Occipital lobe (tissue), 2 donors: ENCODE results near the gene AFG3L2. TPM values are rescaled to one million over a fixed set of nuclear protein-coding genes. Genes with fewer than 3 reads are reported as not detected.

ENCODE experiments used
- DNase-seq: peaks from one replicate; lab custom pipeline; 2025; lab: John Stamatoyannopoulos, UW
- total RNA-seq: library from RNA; depleted of rRNA; stranded (reverse); fragments of >200 nt; gene quantifications from one replicate; pipeline ENCODE4 v1.2.3, GENCODE V29; 2014

AFG3L2 gene
- total RNA-seq, 1 donor from 2014 or later, result 39.3 TPM

- no peak for DNase-seq
Observed at GRCh38 chr18:12326711-12327460, 50.1 kb downstream of the AFG3L2 start.

DNA sequence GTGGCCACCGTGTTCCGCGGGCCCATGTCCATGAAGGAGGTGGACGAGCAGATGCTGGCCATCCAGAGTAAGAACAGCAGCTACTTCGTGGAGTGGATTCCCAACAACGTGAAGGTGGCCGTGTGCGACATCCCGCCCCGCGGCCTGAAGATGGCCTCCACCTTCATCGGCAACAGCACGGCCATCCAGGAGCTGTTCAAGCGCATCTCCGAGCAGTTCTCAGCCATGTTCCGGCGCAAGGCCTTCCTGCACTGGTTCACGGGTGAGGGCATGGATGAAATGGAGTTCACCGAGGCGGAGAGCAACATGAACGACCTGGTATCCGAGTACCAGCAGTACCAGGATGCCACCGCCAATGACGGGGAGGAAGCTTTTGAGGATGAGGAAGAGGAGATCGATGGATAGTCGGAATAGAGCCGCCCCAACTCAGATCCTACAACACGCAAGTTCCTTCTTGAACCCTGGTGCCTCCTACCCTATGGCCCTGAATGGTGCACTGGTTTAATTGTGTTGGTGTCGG is 51.2 kb downstream of the AFG3L2 start:
- DNase-seq, result no peak

DNA sequence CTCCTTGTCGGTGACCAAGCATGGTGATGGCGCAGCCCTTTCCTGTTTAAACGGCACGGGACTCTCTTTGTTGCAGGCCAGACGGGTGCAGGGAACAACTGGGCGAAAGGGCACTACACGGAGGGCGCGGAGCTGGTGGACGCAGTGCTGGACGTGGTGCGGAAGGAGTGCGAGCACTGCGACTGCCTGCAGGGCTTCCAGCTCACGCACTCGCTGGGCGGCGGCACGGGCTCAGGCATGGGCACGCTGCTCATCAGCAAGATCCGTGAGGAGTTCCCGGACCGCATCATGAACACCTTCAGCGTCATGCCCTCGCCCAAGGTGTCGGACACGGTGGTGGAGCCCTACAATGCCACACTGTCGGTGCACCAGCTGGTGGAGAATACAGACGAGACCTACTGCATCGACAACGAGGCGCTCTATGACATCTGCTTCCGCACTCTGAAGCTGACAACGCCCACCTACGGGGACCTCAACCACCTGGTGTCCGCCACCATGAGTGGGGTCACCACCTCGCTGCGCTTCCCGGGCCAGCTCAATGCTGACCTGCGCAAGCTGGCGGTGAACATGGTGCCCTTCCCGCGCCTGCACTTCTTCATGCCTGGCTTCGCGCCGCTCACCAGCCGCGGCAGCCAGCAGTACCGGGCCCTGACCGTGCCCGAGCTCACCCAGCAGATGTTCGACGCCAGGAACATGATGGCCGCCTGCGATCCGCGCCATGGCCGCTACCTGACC is 51.9 kb downstream of the AFG3L2 start:
- DNase-seq, result no peak

DNA sequence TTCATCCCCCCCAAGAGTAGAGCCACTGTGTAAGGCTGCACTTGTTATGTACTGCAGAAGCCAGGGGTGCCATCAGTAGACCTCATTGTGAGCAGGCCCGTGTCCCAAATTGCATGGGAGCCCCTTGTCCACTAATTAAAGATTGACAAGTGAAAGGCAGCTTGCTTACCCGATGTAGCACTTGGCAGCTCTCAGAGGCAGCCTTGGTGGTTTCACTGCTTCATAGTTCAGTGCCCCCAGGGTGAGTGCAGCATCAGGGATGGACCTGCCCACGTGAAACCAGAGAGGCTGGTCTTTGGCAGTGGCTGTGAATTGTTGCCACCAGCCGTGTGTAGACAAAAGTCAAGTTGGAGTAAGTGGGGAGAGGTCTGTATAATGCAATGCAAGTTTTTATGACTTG is 55.7 kb downstream of the AFG3L2 start:
- no peak for DNase-seq

- DNase-seq, result no peak
Observed at GRCh38 chr18:12318857-12319256, 58.2 kb downstream of the AFG3L2 start.

DNA sequence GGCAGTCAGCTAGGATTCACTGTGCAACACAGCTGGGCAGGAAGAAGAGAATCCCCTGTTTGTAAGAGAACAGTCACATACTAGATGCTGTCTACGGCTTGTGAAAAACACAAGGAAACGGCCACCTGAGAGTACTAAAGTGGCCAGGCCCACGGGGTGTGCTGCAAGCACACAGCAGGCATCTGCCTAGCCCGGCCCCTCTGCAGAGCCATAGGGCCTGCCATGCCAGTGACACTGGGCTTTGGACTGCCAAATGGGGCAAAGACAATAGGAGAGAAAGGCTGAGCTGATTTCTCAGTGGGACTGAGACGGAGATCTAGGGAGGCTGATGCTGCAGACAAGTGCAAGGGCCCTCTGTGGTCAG is 58.7 kb downstream of the AFG3L2 start:
- DNase-seq, result no peak

GRCh38 chr18:12317664-12318333 is 59.2 kb downstream of the AFG3L2 start:
- DNase-seq, result no peak

DNA sequence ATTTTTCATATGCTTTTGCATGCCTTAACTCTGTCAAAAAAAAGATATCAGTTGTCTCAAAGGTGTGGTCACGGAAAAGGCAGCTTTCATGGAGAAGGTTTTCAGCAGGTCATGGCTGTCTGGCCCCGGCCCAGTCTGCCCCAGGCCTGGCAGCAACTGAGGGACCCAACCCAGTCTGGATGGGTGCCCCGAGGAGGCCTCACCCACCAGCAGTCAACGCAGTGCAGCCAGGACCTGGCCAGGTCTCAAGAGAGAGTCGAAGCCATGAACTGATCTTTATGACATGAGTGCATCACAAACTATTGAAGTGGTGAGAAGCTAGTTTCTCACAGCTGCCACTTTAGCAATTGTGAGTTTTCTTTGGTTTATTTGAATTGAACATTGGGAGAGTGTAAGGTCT is 61.1 kb downstream of the AFG3L2 start:
- DNase-seq, result no peak

DNA sequence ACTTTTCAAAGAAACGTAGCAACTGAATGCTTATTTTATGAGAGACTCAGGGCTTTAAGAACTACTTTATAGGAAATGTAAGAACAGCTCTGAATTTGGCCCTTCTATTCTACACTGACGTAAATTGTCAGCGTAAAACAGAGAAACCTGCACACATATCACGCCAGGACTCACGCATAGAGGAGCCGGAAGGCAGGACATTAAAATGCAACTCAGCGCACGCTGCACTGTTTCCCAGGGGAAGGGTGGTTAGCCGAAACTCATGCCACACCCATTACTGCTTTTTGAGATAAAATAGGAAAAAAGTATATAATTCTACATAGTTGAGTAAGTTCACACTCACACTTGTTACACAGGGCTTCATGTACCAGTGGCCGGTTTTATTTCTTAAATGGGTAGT is 61.5 kb downstream of the AFG3L2 start:
- DNase-seq, result no peak

- no peak for DNase-seq
Observed at GRCh38 chr18:12314591-12315305, 62.3 kb downstream of the AFG3L2 start.

DNA sequence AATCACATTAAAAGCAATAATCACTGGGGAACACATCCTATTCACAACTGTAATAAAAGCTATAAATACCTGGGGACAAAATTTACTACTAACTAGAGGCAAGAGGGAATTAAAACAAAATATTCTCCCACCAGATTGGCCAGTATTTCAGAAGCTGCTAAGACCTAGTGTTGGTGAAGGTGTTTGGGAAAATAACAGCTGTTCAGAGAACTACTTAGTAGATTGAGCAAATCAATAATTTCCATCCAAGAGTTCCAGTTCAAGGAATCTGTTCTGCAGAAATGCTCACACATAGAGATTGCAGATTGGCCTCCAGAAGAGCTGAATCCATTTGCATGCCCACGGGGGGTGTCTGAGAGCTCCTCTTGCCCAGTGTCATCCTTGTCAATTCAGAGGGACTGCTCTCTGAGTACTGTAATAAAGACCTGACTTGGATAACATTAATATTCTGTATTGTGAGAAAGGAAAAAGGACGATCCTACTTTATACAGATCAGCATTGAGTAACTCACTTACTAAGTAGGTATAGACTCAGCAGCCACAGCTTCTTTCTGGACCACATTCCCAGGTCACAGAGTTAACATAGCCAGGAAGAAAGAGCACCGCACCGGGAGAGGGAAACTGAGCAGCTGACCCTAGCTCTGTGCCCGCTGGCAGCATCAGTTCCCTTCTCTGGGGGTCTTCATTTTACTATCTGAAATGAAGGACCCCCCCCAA is 63.3 kb downstream of the AFG3L2 start:
- DNase-seq, result no peak

DNA sequence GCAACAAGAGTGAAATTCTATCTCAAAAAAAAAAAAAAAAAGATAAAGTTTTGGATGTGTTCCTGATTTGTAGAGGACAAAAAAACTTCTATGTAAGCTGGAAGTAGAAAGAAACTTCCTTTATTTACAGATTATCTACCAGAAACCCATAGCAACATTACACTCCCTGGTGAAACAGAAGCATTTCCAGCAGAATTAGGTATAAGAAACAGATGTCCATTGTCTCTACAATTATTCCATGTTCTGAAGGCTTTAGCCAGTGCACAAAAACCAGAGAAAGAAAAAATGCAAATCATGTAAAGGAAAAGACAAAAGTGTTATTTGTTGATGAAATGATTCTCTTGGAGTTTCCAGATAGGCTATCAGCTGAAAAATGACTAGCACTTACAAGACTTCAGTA is 64.1 kb downstream of the AFG3L2 start:
- no peak for DNase-seq

- no peak for DNase-seq
Observed at GRCh38 chr18:12310762-12311161, 66.3 kb downstream of the AFG3L2 start.

DNA sequence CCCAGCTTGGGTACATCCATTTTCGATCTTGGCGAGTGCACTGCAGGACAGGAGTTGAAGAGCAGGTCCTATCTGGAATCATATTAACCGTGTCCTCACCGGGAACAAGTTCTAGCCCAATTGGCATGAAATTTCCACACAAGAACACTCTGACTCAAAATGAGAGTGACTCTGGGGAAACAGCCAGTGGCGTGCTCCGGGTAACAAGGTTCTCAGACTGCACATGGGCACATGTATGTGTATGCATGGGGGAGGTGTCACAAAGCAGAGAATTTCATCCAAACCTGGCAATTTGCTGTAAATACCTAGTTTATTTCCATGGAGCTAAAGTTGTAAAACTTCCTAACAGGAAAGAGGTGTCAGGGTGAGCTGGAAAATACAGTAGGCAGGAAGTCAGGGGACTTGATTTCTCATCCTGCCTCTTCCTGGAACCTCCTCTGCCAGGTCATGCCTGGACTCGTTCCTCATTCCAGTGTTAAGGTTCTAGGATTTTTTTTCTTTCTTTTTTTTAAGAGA is 67.3 kb downstream of the AFG3L2 start:
- no peak for DNase-seq

GRCh38 chr18:12308386-12309100 is 68.5 kb downstream of the AFG3L2 start:
- DNase-seq, result peak; percentile 33

GRCh38 chr18:12307701-12308385 is 69.2 kb downstream of the AFG3L2 start, which contains the start of gene TUBB6:
Gene TUBB6 (plus strand): TSS chr18:12308241. CDS start chr18:12308293, 52 bp downstream.
- no peak for DNase-seq

DNA sequence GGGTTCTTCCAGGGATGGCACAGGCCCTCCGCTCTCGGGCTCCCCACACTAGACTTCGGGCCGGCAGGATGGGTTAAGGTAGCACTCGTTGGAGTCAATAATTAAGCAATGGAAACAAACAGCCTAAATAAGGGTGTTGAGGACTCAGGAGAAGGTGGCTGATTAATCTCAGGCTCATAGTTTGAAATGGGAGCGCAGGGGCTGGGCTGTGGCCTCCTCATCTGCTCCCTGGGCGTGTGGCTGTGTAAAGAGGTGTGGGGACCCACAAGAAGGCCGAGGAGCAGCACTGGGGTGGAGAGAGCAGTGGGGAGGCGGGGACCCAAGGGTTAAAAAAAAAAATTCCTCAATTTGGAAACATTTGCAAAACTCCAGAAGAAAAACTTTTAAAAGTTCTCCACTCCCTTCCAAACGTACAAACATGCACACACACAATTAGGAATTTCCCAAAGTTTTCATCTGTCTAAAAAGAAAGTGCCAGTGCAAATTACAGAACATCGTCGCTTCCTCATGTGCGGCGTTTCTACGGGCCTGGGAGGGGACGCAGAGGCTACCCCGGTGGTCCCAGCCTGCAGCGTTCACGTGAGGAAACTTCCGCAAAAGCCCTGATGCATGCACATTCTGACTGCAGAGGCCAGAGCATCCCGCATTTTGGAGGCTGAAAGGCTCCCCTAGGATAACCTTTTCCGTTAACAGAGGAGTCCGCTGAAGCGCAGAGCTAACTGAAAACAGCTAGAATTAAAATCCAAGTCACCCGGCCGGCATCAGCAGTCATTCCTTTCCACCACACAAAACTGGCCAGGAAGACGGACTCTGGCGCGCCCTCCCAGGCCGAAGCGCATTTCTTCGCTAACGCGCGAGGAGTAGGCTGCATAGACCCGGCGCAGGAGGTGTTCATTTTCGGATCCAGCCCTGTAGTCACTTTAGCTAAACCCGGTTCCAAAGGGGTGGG is 70.0 kb downstream of the AFG3L2 start:
- no peak for DNase-seq

DNA sequence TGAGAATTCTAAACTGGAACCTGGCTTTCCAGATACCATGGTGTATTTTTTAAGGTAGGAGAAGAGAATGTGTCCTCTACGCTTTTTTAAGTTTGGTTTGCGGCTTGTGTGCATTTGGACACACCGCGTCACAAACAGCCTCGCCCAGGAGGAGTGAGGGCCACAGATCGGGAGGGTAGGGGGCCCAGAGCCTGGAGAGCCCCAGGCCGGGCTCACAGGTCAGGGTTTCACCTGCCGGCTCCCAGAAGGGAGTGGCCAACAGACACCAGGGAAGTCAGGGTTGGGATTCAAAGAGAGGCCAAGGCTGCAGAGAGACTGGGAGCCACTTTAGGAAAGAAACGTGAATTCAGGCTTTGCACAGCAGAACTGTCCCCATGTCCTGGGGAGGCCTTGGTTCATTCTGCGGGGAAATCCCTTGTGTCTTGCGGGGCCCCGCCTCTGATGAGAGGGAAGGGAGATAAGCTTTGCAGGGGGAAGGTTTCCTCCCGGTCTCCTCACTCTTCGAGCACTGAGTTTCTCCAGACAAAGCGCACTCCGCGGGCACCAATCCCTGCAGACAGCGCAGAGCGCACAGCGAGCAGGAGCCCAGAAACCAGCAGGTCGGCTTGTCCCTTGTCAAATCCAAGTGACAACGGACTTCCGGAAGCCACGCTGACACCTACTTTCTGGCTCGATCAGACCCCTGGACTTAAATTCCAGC is 70.9 kb downstream of the AFG3L2 start:
- DNase-seq, result no peak
